Mesendoderm (in vitro differentiated cells): ENCODE data around the gene PGM2.

Experiments used
- DNase-seq: peaks from one replicate; pipeline ENCODE4 v3.0.0; 2013
- H2AK5ac ChIP-seq: 2 replicates; pipeline ENCODE4 v1.6.1; 2013; ENCODE audit warnings: low read length, inconsistent platforms
- H2BK120ac ChIP-seq: 2 replicates; pipeline ENCODE4 v1.6.1; 2013; ENCODE audit warnings: low read depth, mild to moderate bottlenecking, low read length, moderate library complexity, mixed read lengths
- H2BK15ac ChIP-seq: replicated peaks from 2 replicates; pipeline ENCODE4 v1.6.1; 2013; ENCODE audit warnings: low read depth, mild to moderate bottlenecking, moderate library complexity
- H2BK5ac ChIP-seq: 2 replicates; pipeline ENCODE4 v1.6.1; 2013; ENCODE audit warnings: low read length, inconsistent platforms
- H3K18ac ChIP-seq: 2 replicates; pipeline ENCODE4 v1.6.1; 2013; ENCODE audit warnings: mild to moderate bottlenecking, low read length, mixed read lengths
- H3K23ac ChIP-seq: one replicate; pipeline ENCODE4 v1.6.1; 2013; ENCODE audit warnings: low read length
- H3K27ac ChIP-seq: 2 replicates; pipeline ENCODE4 v1.5.1; 2013; ENCODE audit warnings: low read depth, mild to moderate bottlenecking, inconsistent platforms, low read length, moderate library complexity
- H3K27me3 ChIP-seq: 2 replicates; pipeline ENCODE4 v1.6.1; 2013; ENCODE audit warnings: low read length, control low read depth, mild to moderate bottlenecking, inconsistent platforms; ENCODE audit not compliant: insufficient read depth, poor library complexity
- H3K36me3 ChIP-seq: 2 replicates; pipeline ENCODE4 v1.6.1; 2013; ENCODE audit warnings: low read length, inconsistent platforms; ENCODE audit not compliant: control insufficient read depth, insufficient read depth
- H3K4ac ChIP-seq: one replicate; pipeline ENCODE4 v1.6.1; 2013; ENCODE audit warnings: low read depth, mild to moderate bottlenecking, low read length, moderate library complexity
- H3K4me1 ChIP-seq: 2 replicates; pipeline ENCODE4 v1.6.1; 2013; ENCODE audit warnings: low read depth, low read length, inconsistent platforms; ENCODE audit not compliant: control insufficient read depth
- H3K4me2 ChIP-seq: 2 replicates; pipeline ENCODE4 v1.6.1; 2013; ENCODE audit warnings: low read length
- H3K4me3 ChIP-seq: 2 replicates; pipeline ENCODE4 v1.5.1; 2013; ENCODE audit warnings: mild to moderate bottlenecking, low read length
- H3K56ac ChIP-seq: one replicate; pipeline ENCODE4 v1.6.1; 2013; ENCODE audit warnings: low read length
- H3K79me1 ChIP-seq: 2 replicates; pipeline ENCODE4 v1.6.1; 2013; ENCODE audit warnings: low read length, inconsistent platforms
- H3K79me2 ChIP-seq: 2 replicates; pipeline ENCODE4 v1.6.1; 2013; ENCODE audit warnings: mild to moderate bottlenecking, low read length; ENCODE audit not compliant: control insufficient read depth, insufficient read depth
- H3K9ac ChIP-seq: 2 replicates; pipeline ENCODE4 v1.6.1; 2013; ENCODE audit warnings: low read length, inconsistent platforms
- H4K5ac ChIP-seq: one replicate; pipeline ENCODE4 v1.6.1; 2013; ENCODE audit warnings: low read length
- H4K8ac ChIP-seq: one replicate; pipeline ENCODE4 v1.6.1; 2013; ENCODE audit warnings: low read depth, mild to moderate bottlenecking, control low read depth, low read length, moderate library complexity
- WGBS: extraction: QIAGEN DNeasy Blood & Tissue Kit; methylation state at CpG from one replicate; pipeline ENCODE4 v1.1.7; 2013; ENCODE audit warnings: low lambda C conversion rate, missing lambda C conversion rate; ENCODE audit not compliant: insufficient coverage; ENCODE audit errors: extremely low coverage; 5-methylcytosine and 5-hydroxymethylcytosine counted together

PGM2 gene

GRCh38 chr4:37895271-37895670, 68.8 kb downstream of the PGM2 start:
- Histone ChIP-seq H2BK5ac (no peak overlapping the region), H3K27me3 (peaks cover 12% of the 10 kb centered on the region), H3K36me3 (no peaks in the 10 kb centered on the region)

GRCh38 chr4:37896206-37896860, 69.8 kb downstream of the PGM2 start:
- Histone ChIP-seq H2BK15ac (no peak overlapping the region), H3K4me2 (no peak overlapping the region), H3K4me3 (no peak overlapping the region), H3K4me1 (no peaks in the 10 kb centered on the region), H3K36me3 (no peaks in the 10 kb centered on the region), H3K79me1 (no peaks in the 10 kb centered on the region), H2BK120ac (no peak overlapping the region), H4K8ac (no peak overlapping the region), H3K9ac (no peak overlapping the region), H3K27ac (no peak overlapping the region), H2AK5ac (no peak overlapping the region), H3K27me3 (peaks cover 9% of the 10 kb centered on the region), H3K56ac (no peak overlapping the region), H3K23ac (no peak overlapping the region), H2BK5ac (no peak overlapping the region), H3K18ac (no peak overlapping the region), H3K4ac (no peak overlapping the region), H3K79me2 (no peaks in the 10 kb centered on the region), H4K5ac (no peak overlapping the region)
- no peak for DNase-seq

More at GRCh38 chr4:37895271-37895670, 68.8 kb downstream of the PGM2 start:
- Histone ChIP-seq H3K18ac (no peak overlapping the region), H3K9ac (no peak overlapping the region), H3K4ac (no peak overlapping the region), H4K5ac (no peak overlapping the region), H3K4me1 (no peaks in the 10 kb centered on the region), H2AK5ac (no peak overlapping the region), H4K8ac (no peak overlapping the region), H3K4me2 (no peak overlapping the region), H3K79me2 (no peaks in the 10 kb centered on the region), H3K56ac (no peak overlapping the region), H3K4me3 (no peak overlapping the region), H2BK120ac (no peak overlapping the region), H3K23ac (no peak overlapping the region), H3K79me1 (no peaks in the 10 kb centered on the region), H3K27ac (no peak overlapping the region), H2BK15ac (no peak overlapping the region)
- DNase-seq = no peak
- WGBS = no CpG with 5 or more reads among the region's 7 CpGs

GRCh38 chr4:37902212-37902611, 75.7 kb downstream of the PGM2 start:
- H3K79me1 ChIP-seq = no peaks in the 10 kb centered on the region
- H3K4me1 ChIP-seq = no peaks in the 10 kb centered on the region
- no peak for DNase-seq
- no peak overlapping the region for H4K8ac ChIP-seq
- no peak overlapping the region for H3K4ac ChIP-seq
- no peak overlapping the region for H3K56ac ChIP-seq
- no peak overlapping the region for H2BK120ac ChIP-seq
- H3K27ac ChIP-seq = no peak overlapping the region
- H4K5ac ChIP-seq = no peak overlapping the region
- H3K23ac ChIP-seq = no peak overlapping the region
- H3K36me3 ChIP-seq = no peaks in the 10 kb centered on the region
- H3K18ac ChIP-seq = no peak overlapping the region
- H3K9ac ChIP-seq = no peak overlapping the region
- no CpG with 5 or more reads among the region's 7 CpGs for WGBS
- no peak overlapping the region for H2BK15ac ChIP-seq
- no peak overlapping the region for H2BK5ac ChIP-seq
- no peak overlapping the region for H3K4me2 ChIP-seq
- no peaks in the 10 kb centered on the region for H3K79me2 ChIP-seq
- no peaks in the 10 kb centered on the region for H3K27me3 ChIP-seq
- no peak overlapping the region for H3K4me3 ChIP-seq
- no peak overlapping the region for H2AK5ac ChIP-seq

GRCh38 chr4:37902738-37903693, 76.5 kb downstream of the PGM2 start:
- Histone ChIP-seq H3K4me1 (no peaks in the 10 kb centered on the region), H4K8ac (no peak overlapping the region), H3K4me3 (no peak overlapping the region), H3K27me3 (no peaks in the 10 kb centered on the region), H3K36me3 (no peaks in the 10 kb centered on the region), H3K56ac (no peak overlapping the region), H3K4me2 (no peak overlapping the region), H2BK15ac (no peak overlapping the region), H3K18ac (no peak overlapping the region), H3K79me1 (no peaks in the 10 kb centered on the region), H4K5ac (no peak overlapping the region), H3K9ac (no peak overlapping the region), H3K23ac (no peak overlapping the region), H2BK120ac (no peak overlapping the region), H3K4ac (no peak overlapping the region), H3K79me2 (no peaks in the 10 kb centered on the region), H2BK5ac (no peak overlapping the region), H2AK5ac (no peak overlapping the region), H3K27ac (no peak overlapping the region)
- WGBS = no CpG with 5 or more reads among the region's 9 CpGs
- DNase-seq = no peak

- Histone ChIP-seq H3K4ac (no peak overlapping the region), H2BK5ac (no peak overlapping the region), H3K79me1 (no peaks in the 10 kb centered on the region), H4K5ac (no peak overlapping the region), H3K18ac (no peak overlapping the region), H3K4me1 (no peaks in the 10 kb centered on the region), H2BK15ac (no peak overlapping the region), H2BK120ac (no peak overlapping the region), H3K36me3 (no peaks in the 10 kb centered on the region), H3K56ac (no peak overlapping the region), H3K4me3 (no peak overlapping the region), H3K23ac (no peak overlapping the region), H2AK5ac (no peak overlapping the region), H3K79me2 (no peaks in the 10 kb centered on the region), H4K8ac (no peak overlapping the region), H3K9ac (no peak overlapping the region), H3K27ac (no peak overlapping the region), H3K4me2 (no peak overlapping the region), H3K27me3 (no peaks in the 10 kb centered on the region)
- no CpG with 5 or more reads among the region's 3 CpGs for WGBS
- DNase-seq = no peak
Measured at GRCh38 chr4:37903901-37904300, 77.4 kb downstream of the PGM2 start.
